Left kidney (tissue), 2 donors: ENCODE measurements around the gene CEP112. TPM values are rescaled to one million over a fixed set of nuclear protein-coding genes. Genes with fewer than 3 reads are reported as not detected.

Experiments used
- DNase-seq: peaks from one replicate; pipeline ENCODE4 v3.0.0-alpha.2; 2013
- polyA plus RNA-seq: library from polyadenylated mRNA; unstranded; fragments of 120-200 nt; gene quantifications from one replicate; pipeline ENCODE4 v1.2.1, GENCODE V29; 2013; ENCODE audit not compliant: insufficient read length

CEP112 gene
- polyA plus RNA-seq, 1 donor, result 16.5 TPM

GRCh38 chr17:66211047-66211810 lies 19.3 kb upstream of the CEP112 start:
- no peak for DNase-seq

- DNase-seq, result no peak
These were observed 18.3 kb upstream of the CEP112 start for GRCh38 chr17:66210208-66210574.

GRCh38 chr17:66207936-66208335 lies 16.0 kb upstream of the CEP112 start:
- no peak for DNase-seq

- no peak for DNase-seq
These were observed 11.5 kb upstream of the CEP112 start for GRCh38 chr17:66203274-66204015.

GRCh38 chr17:66200685-66201092 lies 8.8 kb upstream of the CEP112 start:
- DNase-seq, result peak; percentile 75

GRCh38 chr17:66198242-66198641 lies 6.3 kb upstream of the CEP112 start:
- no peak for DNase-seq

- no peak for DNase-seq
These were observed 400 bp upstream of the CEP112 start for GRCh38 chr17:66192378-66192687.

- DNase-seq, result no peak
These were observed 968 bp downstream of the CEP112 start for GRCh38 chr17:66190738-66191592.

- no peak for DNase-seq
These were observed 4.2 kb downstream of the CEP112 start for GRCh38 chr17:66187718-66188117.

- no peak for DNase-seq
These were observed 6.1 kb downstream of the CEP112 start for GRCh38 chr17:66185862-66186261.

GRCh38 chr17:66184392-66184791 lies 7.5 kb downstream of the CEP112 start:
- DNase-seq, result no peak

GRCh38 chr17:66183529-66183928 lies 8.4 kb downstream of the CEP112 start:
- no peak for DNase-seq

- no peak for DNase-seq
These were observed 13.3 kb downstream of the CEP112 start for GRCh38 chr17:66178642-66179041.

GRCh38 chr17:66177048-66177447 lies 14.9 kb downstream of the CEP112 start:
- DNase-seq, result no peak

- no peak for DNase-seq
These were observed 16.0 kb downstream of the CEP112 start for GRCh38 chr17:66175892-66176291.

- DNase-seq, result no peak
These were observed 19.2 kb downstream of the CEP112 start for GRCh38 chr17:66172691-66173223.

- no peak for DNase-seq
These were observed 19.8 kb downstream of the CEP112 start for GRCh38 chr17:66172144-66172543.

- no peak for DNase-seq
These were observed 20.2 kb downstream of the CEP112 start for GRCh38 chr17:66171692-66172091.

- DNase-seq, result no peak
These were observed 20.8 kb downstream of the CEP112 start for GRCh38 chr17:66171172-66171571.

GRCh38 chr17:66169839-66170238 lies 22.1 kb downstream of the CEP112 start:
- no peak for DNase-seq

- DNase-seq, result no peak
These were observed 24.6 kb downstream of the CEP112 start for GRCh38 chr17:66167189-66167815.

GRCh38 chr17:66165537-66166123 lies 26.3 kb downstream of the CEP112 start:
- DNase-seq, result peak; percentile 60
